Measurements from ENCODE around the gene TMEM141.
"Not testable (repeated sequence)": the region's sequence is repeated elsewhere in the genome, so short reads cannot be mapped to it uniquely, and the experiment has no call there.

DNA sequence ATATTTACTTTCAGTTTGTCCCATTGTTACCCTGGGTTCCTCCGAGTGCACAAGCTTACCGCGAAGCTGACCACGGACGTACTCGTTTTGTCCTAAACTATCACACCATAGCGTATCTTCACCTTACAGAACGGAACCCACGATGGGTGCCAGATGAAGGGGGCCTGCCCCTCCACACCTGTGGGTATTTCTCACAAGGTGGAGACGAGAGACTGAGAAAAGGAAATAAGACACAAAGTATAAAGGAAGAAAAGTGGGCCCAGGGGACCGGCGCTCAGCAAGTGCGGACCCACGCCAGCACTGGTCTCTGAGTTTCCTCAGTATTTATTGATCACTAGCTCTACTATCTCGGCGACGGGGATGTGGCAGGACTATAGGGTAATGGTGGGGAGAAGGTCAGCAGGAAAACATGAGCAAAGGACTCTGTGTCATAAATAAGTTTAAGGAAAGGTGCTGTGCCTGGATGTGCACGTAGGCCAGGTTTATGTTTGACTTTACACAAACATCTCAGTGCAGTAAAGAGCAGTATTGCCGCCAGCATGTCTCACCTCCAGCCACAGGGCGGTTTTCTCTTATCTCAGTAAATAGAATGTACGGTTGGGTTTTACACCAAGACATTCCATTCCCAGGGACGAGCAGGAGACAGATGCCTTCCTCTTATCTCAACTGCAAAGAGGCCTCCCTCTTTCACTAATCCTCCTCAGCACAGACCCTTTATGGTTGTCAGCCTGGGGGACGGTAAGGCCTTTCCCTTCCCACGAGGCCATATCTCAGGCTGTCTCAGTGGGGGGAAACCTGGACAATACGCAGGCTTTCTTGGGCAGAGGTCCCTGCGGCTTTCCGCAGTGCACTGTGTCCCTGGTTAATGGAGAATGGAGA is 2.3 kb upstream of the TMEM141 start:
- TF ChIP-seq, protein P1, sequence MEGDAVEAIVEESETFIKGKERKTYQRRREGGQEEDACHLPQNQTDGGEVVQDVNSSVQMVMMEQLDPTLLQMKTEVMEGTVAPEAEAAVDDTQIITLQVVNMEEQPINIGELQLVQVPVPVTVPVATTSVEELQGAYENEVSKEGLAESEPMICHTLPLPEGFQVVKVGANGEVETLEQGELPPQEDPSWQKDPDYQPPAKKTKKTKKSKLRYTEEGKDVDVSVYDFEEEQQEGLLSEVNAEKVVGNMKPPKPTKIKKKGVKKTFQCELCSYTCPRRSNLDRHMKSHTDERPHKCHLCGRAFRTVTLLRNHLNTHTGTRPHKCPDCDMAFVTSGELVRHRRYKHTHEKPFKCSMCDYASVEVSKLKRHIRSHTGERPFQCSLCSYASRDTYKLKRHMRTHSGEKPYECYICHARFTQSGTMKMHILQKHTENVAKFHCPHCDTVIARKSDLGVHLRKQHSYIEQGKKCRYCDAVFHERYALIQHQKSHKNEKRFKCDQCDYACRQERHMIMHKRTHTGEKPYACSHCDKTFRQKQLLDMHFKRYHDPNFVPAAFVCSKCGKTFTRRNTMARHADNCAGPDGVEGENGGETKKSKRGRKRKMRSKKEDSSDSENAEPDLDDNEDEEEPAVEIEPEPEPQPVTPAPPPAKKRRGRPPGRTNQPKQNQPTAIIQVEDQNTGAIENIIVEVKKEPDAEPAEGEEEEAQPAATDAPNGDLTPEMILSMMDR (conservative IDR thresholded peaks at IDR 0.05; ENCODE audit: low read length) = not testable (repeated sequence)
- TF ChIP-seq EZH2phosphoT487 (IDR thresholded peaks at IDR 0.05; ENCODE audit: borderline replicate concordance) = not testable (repeated sequence)
